Keratinocyte (primary cell): Measurements from ENCODE around the gene GINS2. TPM values are rescaled to one million over a fixed set of nuclear protein-coding genes. Genes with fewer than 3 reads are reported as not detected.

ENCODE experiments used
- DNase-seq: peaks from one replicate; pipeline ENCODE4 v3.0.0-alpha.2; 2011; ENCODE audit warnings: low read depth, missing footprints, low spot score
- FAIRE-seq: peaks from 2 replicates; lab custom pipeline; 2011; peaks lifted over from hg19 to GRCh38; lab: Jason Lieb, UNC
- H2AFZ ChIP-seq: 2 replicates; pipeline ENCODE4 v1.6.0; 2012; ENCODE audit warnings: low read length, control low read depth, inconsistent platforms; ENCODE audit not compliant: control insufficient read depth
- H3K27ac ChIP-seq: 2 replicates; pipeline ENCODE4 v1.5.1; 2011; ENCODE audit warnings: low read length; ENCODE audit not compliant: control insufficient read depth, insufficient read depth
- H3K27me3 ChIP-seq: 3 replicates; pipeline ENCODE4 v1.6.0; 2011; ENCODE audit warnings: low read length; ENCODE audit not compliant: control insufficient read depth, insufficient read depth; ENCODE audit errors: extremely low read depth
- H3K36me3 ChIP-seq, 2 experiments: 2 replicates in 1 of 2; 3 replicates in 1 of 2; pipeline ENCODE4 v1.5.1; 2011; ENCODE audit warnings: low read length in 2 of 2, mild to moderate bottlenecking in 1 of 2; ENCODE audit not compliant: control insufficient read depth in 2 of 2, insufficient read depth in 2 of 2; ENCODE audit errors: extremely low read depth in 1 of 2
- H3K4me1 ChIP-seq: 3 replicates; pipeline ENCODE4 v1.5.1; 2011; ENCODE audit warnings: low read length; ENCODE audit not compliant: control insufficient read depth, insufficient read depth; ENCODE audit errors: extremely low read depth
- H3K4me2 ChIP-seq: 3 replicates; pipeline ENCODE4 v1.6.0; 2011; ENCODE audit warnings: low read depth, low read length; ENCODE audit not compliant: control insufficient read depth, insufficient read depth; ENCODE audit errors: extremely low read depth
- H3K4me3 ChIP-seq, 3 experiments: fragments of 200-600 bp in 1 of 3; sonication (generic) in 1 of 3; 2 replicates in 2 of 3; 3 replicates in 1 of 3; pipeline ENCODE4 v1.5.1; 2011 to 2016; ENCODE audit warnings: low read length in 3 of 3, mild to moderate bottlenecking in 3 of 3, control low read depth in 2 of 3, inconsistent platforms in 1 of 3, low read depth in 1 of 3, mixed read lengths in 1 of 3, mixed run types in 1 of 3, moderate library complexity in 1 of 3; ENCODE audit not compliant: control insufficient read depth in 2 of 3, insufficient read depth in 2 of 3; ENCODE audit errors: extremely low read depth in 1 of 3
- H3K79me2 ChIP-seq: 2 replicates; pipeline ENCODE4 v1.6.0; 2012; ENCODE audit warnings: low read length; ENCODE audit not compliant: control insufficient read depth, insufficient read depth
- H3K9ac ChIP-seq: 3 replicates; pipeline ENCODE4 v1.6.0; 2011; ENCODE audit warnings: low read length; ENCODE audit not compliant: control insufficient read depth, insufficient read depth; ENCODE audit errors: extremely low read depth
- H3K9me1 ChIP-seq: 3 replicates; pipeline ENCODE4 v1.6.0; 2011; ENCODE audit warnings: low read length; ENCODE audit not compliant: control insufficient read depth, insufficient read depth; ENCODE audit errors: extremely low read depth
- H3K9me3 ChIP-seq: 2 replicates; pipeline ENCODE4 v1.5.1; 2012; ENCODE audit warnings: low read depth, low read length; ENCODE audit not compliant: control insufficient read depth
- H4K20me1 ChIP-seq: 3 replicates; pipeline ENCODE4 v1.6.0; 2011; ENCODE audit warnings: low read length; ENCODE audit not compliant: control insufficient read depth, insufficient read depth; ENCODE audit errors: extremely low read depth
- CTCF ChIP-seq, 3 experiments: IDR thresholded peaks in 1 of 3; conservative IDR thresholded peaks in 1 of 3; optimal IDR thresholded peaks in 1 of 3; 2 replicates in 2 of 3; 3 replicates in 1 of 3; pipeline versions ENCODE3 to v1.5.1; 2011; ENCODE audit warnings: low read length in 3 of 3, mild to moderate bottlenecking in 3 of 3, moderate library complexity in 2 of 3, control low read depth in 1 of 3, inconsistent platforms in 1 of 3; ENCODE audit not compliant: insufficient read depth in 2 of 3; ENCODE audit errors: extremely low read depth in 1 of 3
- EZH2 ChIP-seq: IDR thresholded peaks from one replicate; pipeline ENCODE4 v1.6.1; 2012; ENCODE audit warnings: inconsistent platforms, mild to moderate bottlenecking, low read length, moderate library complexity
- dilution Hi-C: fragments of 300-500 bp; cut with MboI; formaldehyde crosslinking; loops from one replicate; pipeline ENCODE4 v1.7.0; 2020; ENCODE audit warnings: low sequenced_read_pairs; ENCODE audit not compliant: extremely low pct_ligation_motif_present
- polyA plus RNA-seq, 5 experiments: library from polyadenylated mRNA; depleted of rRNA in 3 of 5; stranded (reverse) in 3 of 5; stranded (forward) in 1 of 5; unstranded in 1 of 5; fragments of >200 nt; gene quantifications; 1 replicate in 1 of 5; 2 replicates in 3 of 5; 3 replicates in 1 of 5; pipeline versions ENCODE4 v1.2.1 to v1.2.3, GENCODE V29; 2011 to 2012; ENCODE audit warnings: missing spikeins in 2 of 5, low read depth in 1 of 5, low replicate concordance in 1 of 5

The GINS2 gene
- polyA plus RNA-seq, 1 donor (not counting 4 experiments of a cell fraction or from before 2014, with no cell fraction given) = 11.2 TPM

- Histone ChIP-seq H3K27me3 (no peaks in the 10 kb centered on the region), H3K79me2 (no peaks in the 10 kb centered on the region), H3K9me3 (no peaks in the 10 kb centered on the region), H3K9me1 (no peaks in the 10 kb centered on the region), H2AFZ (no peak overlapping the region), H3K9ac (no peak overlapping the region), H4K20me1 (peaks cover 14% of the 10 kb centered on the region), H3K4me1 (peaks cover 1% of the 10 kb centered on the region), H3K4me3 (no peak overlapping the region), H3K36me3 (peaks cover 0 to 1% of the 10 kb centered on the region in 2 experiments), H3K27ac (no peak overlapping the region), H3K4me2 (no peak overlapping the region)
- DNase-seq = no peak
- no peak for FAIRE-seq
- TF ChIP-seq EZH2 = no peak
- no peak for TF ChIP-seq CTCF (optimal IDR thresholded peaks at IDR 0.05 in 1 of 3, IDR thresholded peaks at IDR 0.05 in 1 of 3, conservative IDR thresholded peaks at IDR 0.05 in 1 of 3; ENCODE audit: extremely low read depth in 1 of 3, insufficient read depth in 2 of 3, low read length in 3 of 3)
- dilution Hi-C loops = no loop called here
Measured at GRCh38 chr16:85628265-85628556, 60.5 kb downstream of the GINS2 start.

GRCh38 chr16:85627526-85628264 lies 61.1 kb downstream of the GINS2 start:
- Histone ChIP-seq H3K9ac (no peak overlapping the region), H3K9me3 (no peaks in the 10 kb centered on the region), H3K36me3 (peaks cover 0 to 1% of the 10 kb centered on the region in 2 experiments), H3K27ac (no peak overlapping the region), H3K4me2 (no peak overlapping the region), H3K4me3 (no peak overlapping the region), H3K79me2 (no peaks in the 10 kb centered on the region), H2AFZ (no peak overlapping the region), H3K4me1 (peaks cover 5% of the 10 kb centered on the region), H3K9me1 (no peaks in the 10 kb centered on the region), H4K20me1 (peaks cover 16% of the 10 kb centered on the region), H3K27me3 (no peaks in the 10 kb centered on the region)
- TF ChIP-seq EZH2 = no peak
- dilution Hi-C loops = no loop called here
- DNase-seq (no peak), FAIRE-seq (no peak)

GRCh38 chr16:85627089-85627488 lies 61.7 kb downstream of the GINS2 start:
- no peak overlapping the region for H3K27ac ChIP-seq
- no peaks in the 10 kb centered on the region for H3K9me1 ChIP-seq
- peaks cover 10% of the 10 kb centered on the region for H3K4me1 ChIP-seq
- no peak overlapping the region for H3K4me2 ChIP-seq
- no peak overlapping the region for H2AFZ ChIP-seq
- no peak overlapping the region for H3K4me3 ChIP-seq
- no peak for DNase-seq
- no peaks in the 10 kb centered on the region for H3K27me3 ChIP-seq
- H4K20me1 ChIP-seq = peaks cover 16% of the 10 kb centered on the region
- TF ChIP-seq CTCF (optimal IDR thresholded peaks at IDR 0.05 in 1 of 3, IDR thresholded peaks at IDR 0.05 in 1 of 3, conservative IDR thresholded peaks at IDR 0.05 in 1 of 3; ENCODE audit: extremely low read depth in 1 of 3, insufficient read depth in 2 of 3, low read length in 3 of 3) (no peak), EZH2 (no peak)
- H3K9me3 ChIP-seq = no peaks in the 10 kb centered on the region
- H3K36me3 ChIP-seq = peaks cover 0 to 1% of the 10 kb centered on the region in 2 experiments
- no peaks in the 10 kb centered on the region for H3K79me2 ChIP-seq
- dilution Hi-C loops = no loop called here
- no peak for FAIRE-seq
- H3K9ac ChIP-seq = no peak overlapping the region
